HepG2 (cell line): ENCODE measurements around the gene TSPAN17. TPM values are rescaled to one million over a fixed set of nuclear protein-coding genes. Genes with fewer than 3 reads are reported as not detected.

Experiments
- ATAC-seq: fragments of 200-7000 bp; cut with Tn5 transposase; 3 replicates; pipeline ENCODE4 v1.9.1; 2020; ENCODE audit warnings: mild to moderate bottlenecking, moderate library complexity
- BruUV-seq: library from RNA; stranded (reverse); fragments of 400-500 nt; replicated peaks from 2 replicates; lab custom pipeline; 2021; lab: Mats Ljungman, UMichigan
- CTCF ChIA-PET: fragments of 300-600 bp; formaldehyde crosslinking; extraction: SDS; loops from one replicate; lab custom pipeline; 2021; ENCODE audit warnings: low total read pairs, inconsistent platforms, low intra/inter-chr PET ratio; lab: Yijun Ruan, JAX
- POLR2A ChIA-PET: fragments of 350-600 bp; sonication (Branson Sonifier 250); formaldehyde crosslinking; loops from one replicate; lab custom pipeline; 2020; ENCODE audit warnings: antibody characterized with exemption, inconsistent platforms; lab: Yijun Ruan, JAX
- DNase-seq: peaks from one replicate; pipeline ENCODE4 v3.0.0-alpha.2; 2015; ENCODE audit warnings: low spot score
- FAIRE-seq: peaks from 3 replicates; lab custom pipeline; 2011; peaks lifted over from hg19 to GRCh38; lab: Jason Lieb, UNC
- H2AFZ ChIP-seq: one replicate; pipeline ENCODE4 v1.6.1; 2011; ENCODE audit warnings: low read length, inconsistent platforms
- H3K27ac ChIP-seq: fragments of 300-600 bp; 3 replicates; pipeline ENCODE4 v1.8.0; 2011; ENCODE audit warnings: mixed run types, mild to moderate bottlenecking, mixed read lengths, low read length, inconsistent platforms; ENCODE audit not compliant: insufficient read depth; ENCODE audit errors: extremely low read length
- H3K27me3 ChIP-seq, 2 experiments: fragments of 200-600 bp in 1 of 2; 2 replicates in 1 of 2; 3 replicates in 1 of 2; pipeline versions ENCODE4 v1.6.0 to v1.8.0; 2011; ENCODE audit warnings: low read length in 2 of 2, mild to moderate bottlenecking in 2 of 2, moderate library complexity in 2 of 2, inconsistent platforms in 1 of 2; ENCODE audit not compliant: insufficient read depth in 2 of 2, control insufficient read depth in 1 of 2
- H3K36me3 ChIP-seq, 2 experiments: fragments of 200-600 bp in 1 of 2; replicated peaks in 1 of 2; 2 replicates in 1 of 2; 3 replicates in 1 of 2; pipeline versions ENCODE4 v1.5.1 to v1.8.0; 2011; ENCODE audit warnings: low read length in 2 of 2, inconsistent platforms in 1 of 2; ENCODE audit not compliant: insufficient read depth in 2 of 2, control insufficient read depth in 1 of 2
- H3K4me1 ChIP-seq: 2 replicates; pipeline ENCODE4 v1.5.1; 2012; ENCODE audit warnings: low read length, inconsistent platforms; ENCODE audit not compliant: insufficient read depth
- H3K4me2 ChIP-seq: 2 replicates; pipeline ENCODE4 v1.6.0; 2011; ENCODE audit warnings: low read depth, low read length, inconsistent platforms
- H3K4me3 ChIP-seq, 3 experiments: fragments of 200-600 bp in 1 of 3; sonication (generic), shearing (Covaris generic) in 1 of 3; replicated peaks in 1 of 3; 2 replicates each; pipeline ENCODE4 v1.5.1; 2011 to 2016; ENCODE audit warnings: low read length in 3 of 3, inconsistent platforms in 2 of 3, low read depth in 2 of 3, mild to moderate bottlenecking in 2 of 3, control low read depth in 1 of 3, mixed read lengths in 1 of 3; ENCODE audit not compliant: insufficient read depth in 1 of 3
- H3K79me2 ChIP-seq: one replicate; pipeline ENCODE4 v1.6.1; 2011; ENCODE audit warnings: low read length, inconsistent platforms; ENCODE audit not compliant: insufficient read depth
- H3K9ac ChIP-seq: 2 replicates; pipeline ENCODE4 v1.6.0; 2011; ENCODE audit warnings: mild to moderate bottlenecking, low read depth, low read length, inconsistent platforms; ENCODE audit not compliant: insufficient read depth
- H3K9me3 ChIP-seq: 2 replicates; pipeline ENCODE4 v1.5.1; 2012; ENCODE audit warnings: mild to moderate bottlenecking, low read length
- H4K20me1 ChIP-seq: 2 replicates; pipeline ENCODE4 v1.6.0; 2011; ENCODE audit warnings: inconsistent platforms, mild to moderate bottlenecking, low read length, moderate library complexity; ENCODE audit not compliant: insufficient read depth
- ATF2 ChIP-seq: sonication (generic); formaldehyde crosslinking; IDR thresholded peaks from 2 replicates; pipeline ENCODE4 v1.4.0; 2020; ENCODE audit warnings: missing genetic modification reagents
- CHCHD3 ChIP-seq: sonication (generic); formaldehyde crosslinking; IDR thresholded peaks from 2 replicates; pipeline ENCODE4 v1.8.0; 2022; ENCODE audit warnings: mild to moderate bottlenecking, missing genetic modification reagents, moderate library complexity
- HNRNPL ChIP-seq: fragments of 200-400 bp; formaldehyde crosslinking; IDR thresholded peaks from 2 replicates; pipeline ENCODE4 v1.6.1; 2017; ENCODE audit warnings: mild to moderate bottlenecking, low read depth, low read length
- NR3C1 ChIP-seq: sonication (generic); formaldehyde crosslinking; IDR thresholded peaks from 2 replicates; pipeline ENCODE4 v1.4.0; 2020; ENCODE audit warnings: missing genetic modification reagents
- PATZ1 ChIP-seq: sonication (generic); formaldehyde crosslinking; IDR thresholded peaks from 2 replicates; pipeline ENCODE4 v1.4.0; 2020; ENCODE audit warnings: missing genetic modification reagents
- REL ChIP-seq: sonication (generic); formaldehyde crosslinking; conservative IDR thresholded peaks from 2 replicates; pipeline ENCODE4 v1.8.0; 2022; ENCODE audit warnings: mild to moderate bottlenecking, missing genetic modification reagents, moderate library complexity
- RXRA ChIP-seq: sonication (generic); formaldehyde crosslinking; IDR thresholded peaks from 2 replicates; pipeline ENCODE4 v1.5.1; 2020; ENCODE audit warnings: missing genetic modification reagents
- TGIF2 ChIP-seq: IDR thresholded peaks from 2 replicates; pipeline ENCODE4 v1.6.1; 2016; ENCODE audit warnings: control low read depth, missing compliant biosample characterization
- WGBS: methylation state at CpG from one replicate; pipeline ENCODE4 v1.1.6; 2017; ENCODE audit warnings: low lambda C conversion rate; 5-methylcytosine and 5-hydroxymethylcytosine counted together
- in situ Hi-C: cut with HindIII; loops from 2 replicates; pipeline ENCODE4 v1.10.0; 2017; ENCODE audit warnings: low pct_unique_long_range_greater_than_20kb; ENCODE audit not compliant: extremely low pct_ligation_motif_present
- intact Hi-C: fragments of 100-400 bp; cut with micrococcal nuclease; formaldehyde crosslinking; loops from one replicate; pipeline ENCODE4 v1.10.0; 2022; ENCODE audit not compliant: unreplicated experiment
- polyA plus RNA-seq, 8 experiments: library from polyadenylated mRNA; depleted of rRNA in 3 of 8; stranded (reverse) in 7 of 8; unstranded in 1 of 8; fragments of >200 nt; fragmentation: Illumina TruSeq in 4 of 8; extraction: Trizol in 4 of 8; gene quantifications; 2 replicates each; pipeline versions ENCODE4 v1.2.1 to v1.2.3, GENCODE V29; 2011 to 2016; ENCODE audit warnings: low read depth in 4 of 8, missing spikeins in 1 of 8, mixed read lengths in 1 of 8; ENCODE audit not compliant: insufficient read depth in 1 of 8
- total RNA-seq, 5 experiments: library from RNA; depleted of rRNA; stranded (reverse); fragments of >200 nt; fragmentation: Illumina TruSeq; extraction: Trizol; gene quantifications; 2 replicates each; pipeline ENCODE4 v1.2.3, GENCODE V29; 2016; ENCODE audit warnings: low read depth in 1 of 5
- TF ChIP-seq, protein P1 (sequence below): sonication (generic); formaldehyde crosslinking; IDR thresholded peaks from 2 replicates; pipeline ENCODE4 v1.4.0; 2020; ENCODE audit warnings: missing genetic modification reagents
- TF ChIP-seq, protein P2 (sequence below): sonication (generic); formaldehyde crosslinking; IDR thresholded peaks from 2 replicates; pipeline ENCODE4 v1.4.0; 2020; ENCODE audit warnings: missing genetic modification reagents
- TF ChIP-seq, protein P3 (sequence below): sonication (generic); formaldehyde crosslinking; IDR thresholded peaks from 2 replicates; pipeline ENCODE4 v1.8.0; 2022; ENCODE audit warnings: mild to moderate bottlenecking, missing genetic modification reagents, borderline replicate concordance

Gene TSPAN17
- total and polyA plus RNA-seq, 2 of the 13 experiments (the other 11 are each of a cell fraction or from before 2014, with no cell fraction given), result 11.5 to 15.0 TPM

DNA sequence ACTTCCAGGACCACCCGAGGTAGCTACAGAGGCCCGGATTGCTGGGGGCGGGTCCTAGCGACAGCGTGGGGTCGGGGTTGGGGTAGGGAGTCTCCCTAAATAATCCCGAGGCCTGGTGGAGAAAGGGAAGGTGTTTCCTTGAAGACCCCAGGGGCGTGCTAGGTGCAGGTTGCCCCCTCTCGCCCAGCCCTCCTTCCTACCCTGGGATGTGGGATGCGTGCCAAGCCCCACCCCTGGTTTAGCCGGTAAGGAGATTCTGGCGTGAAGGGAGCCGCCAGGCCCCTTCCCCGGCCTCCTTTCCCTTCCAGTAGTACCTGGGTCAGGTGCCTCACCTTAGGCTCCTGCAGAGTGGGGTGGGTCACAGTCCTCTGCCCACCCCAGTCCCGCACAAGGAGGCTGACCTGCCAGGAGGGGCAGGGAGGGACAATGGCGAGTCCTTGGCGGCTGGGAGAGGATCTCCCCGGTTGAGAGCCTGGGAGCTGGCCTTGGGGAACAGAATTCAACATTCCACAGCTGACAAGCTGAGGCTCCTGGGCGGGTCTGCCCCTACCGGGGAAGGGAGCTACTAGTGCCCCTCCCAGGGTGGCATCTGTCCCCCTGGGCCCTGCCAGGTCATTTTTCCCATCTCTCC lies 674 bp downstream of the TSPAN17 start (continued):
- TF ChIP-seq PATZ1 (CRISPR knock-in tag), result no peak
- no peak for TF ChIP-seq ATF2 (CRISPR knock-in tag)
- no peak for TF ChIP-seq CHCHD3 (CRISPR knock-in tag)

GRCh38 chr5:176648474-176649194 lies 1.4 kb downstream of the TSPAN17 start:
- ChIA-PET POLR2A (no interaction called here), CTCF (no interaction called here)
- H3K9ac ChIP-seq, result peak overlapping the region; percentile 73; the same call in 1 of the 2 replicates
- DNase-seq, result no peak
- H3K4me3 ChIP-seq, result peak overlapping the region; percentile 1 to 82 (median 79); a peak in 3 of 6 replicates
- no peak for FAIRE-seq
- peaks cover 3 to 17% of the 10 kb centered on the region in 2 experiments; a peak in 4 of 5 replicates for H3K27me3 ChIP-seq
- intact Hi-C loops, result no loop called here
- ATAC-seq, result no peak
- peaks cover 21% of the 10 kb centered on the region for H3K4me1 ChIP-seq
- 71% methylated on average over 12 of the region's 15 CpGs for WGBS
- no peak overlapping the region for H3K27ac ChIP-seq
- peak overlapping the region; percentile 88 for H3K4me2 ChIP-seq
- no peaks in the 10 kb centered on the region for H3K9me3 ChIP-seq
- no TSS peak for BruUV-seq
- H4K20me1 ChIP-seq, result no peaks in the 10 kb centered on the region
- no peak overlapping the region for H2AFZ ChIP-seq
- H3K36me3 ChIP-seq, result no peaks in the 10 kb centered on the region; a peak in 1 of 5 replicates
- in situ Hi-C loops, result no loop called here
- H3K79me2 ChIP-seq, result no peaks in the 10 kb centered on the region
- 0 out of 2 replicates have a peak, but pooled peaks have one; percentile 19 for TF ChIP-seq HNRNPL
- no peak for TF ChIP-seq REL
- no peak for TF ChIP-seq NR3C1 (CRISPR knock-in tag)
- no peak for TF ChIP-seq TGIF2
- TF ChIP-seq, protein P1, sequence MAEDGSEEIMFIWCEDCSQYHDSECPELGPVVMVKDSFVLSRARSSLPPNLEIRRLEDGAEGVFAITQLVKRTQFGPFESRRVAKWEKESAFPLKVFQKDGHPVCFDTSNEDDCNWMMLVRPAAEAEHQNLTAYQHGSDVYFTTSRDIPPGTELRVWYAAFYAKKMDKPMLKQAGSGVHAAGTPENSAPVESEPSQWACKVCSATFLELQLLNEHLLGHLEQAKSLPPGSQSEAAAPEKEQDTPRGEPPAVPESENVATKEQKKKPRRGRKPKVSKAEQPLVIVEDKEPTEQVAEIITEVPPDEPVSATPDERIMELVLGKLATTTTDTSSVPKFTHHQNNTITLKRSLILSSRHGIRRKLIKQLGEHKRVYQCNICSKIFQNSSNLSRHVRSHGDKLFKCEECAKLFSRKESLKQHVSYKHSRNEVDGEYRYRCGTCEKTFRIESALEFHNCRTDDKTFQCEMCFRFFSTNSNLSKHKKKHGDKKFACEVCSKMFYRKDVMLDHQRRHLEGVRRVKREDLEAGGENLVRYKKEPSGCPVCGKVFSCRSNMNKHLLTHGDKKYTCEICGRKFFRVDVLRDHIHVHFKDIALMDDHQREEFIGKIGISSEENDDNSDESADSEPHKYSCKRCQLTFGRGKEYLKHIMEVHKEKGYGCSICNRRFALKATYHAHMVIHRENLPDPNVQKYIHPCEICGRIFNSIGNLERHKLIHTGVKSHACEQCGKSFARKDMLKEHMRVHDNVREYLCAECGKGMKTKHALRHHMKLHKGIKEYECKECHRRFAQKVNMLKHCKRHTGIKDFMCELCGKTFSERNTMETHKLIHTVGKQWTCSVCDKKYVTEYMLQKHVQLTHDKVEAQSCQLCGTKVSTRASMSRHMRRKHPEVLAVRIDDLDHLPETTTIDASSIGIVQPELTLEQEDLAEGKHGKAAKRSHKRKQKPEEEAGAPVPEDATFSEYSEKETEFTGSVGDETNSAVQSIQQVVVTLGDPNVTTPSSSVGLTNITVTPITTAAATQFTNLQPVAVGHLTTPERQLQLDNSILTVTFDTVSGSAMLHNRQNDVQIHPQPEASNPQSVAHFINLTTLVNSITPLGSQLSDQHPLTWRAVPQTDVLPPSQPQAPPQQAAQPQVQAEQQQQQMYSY (CRISPR knock-in tag), result no peak
- 0 out of 2 replicates have a peak, but pooled peaks have one; percentile 17 for TF ChIP-seq RXRA (CRISPR knock-in tag)
- TF ChIP-seq, protein P2, sequence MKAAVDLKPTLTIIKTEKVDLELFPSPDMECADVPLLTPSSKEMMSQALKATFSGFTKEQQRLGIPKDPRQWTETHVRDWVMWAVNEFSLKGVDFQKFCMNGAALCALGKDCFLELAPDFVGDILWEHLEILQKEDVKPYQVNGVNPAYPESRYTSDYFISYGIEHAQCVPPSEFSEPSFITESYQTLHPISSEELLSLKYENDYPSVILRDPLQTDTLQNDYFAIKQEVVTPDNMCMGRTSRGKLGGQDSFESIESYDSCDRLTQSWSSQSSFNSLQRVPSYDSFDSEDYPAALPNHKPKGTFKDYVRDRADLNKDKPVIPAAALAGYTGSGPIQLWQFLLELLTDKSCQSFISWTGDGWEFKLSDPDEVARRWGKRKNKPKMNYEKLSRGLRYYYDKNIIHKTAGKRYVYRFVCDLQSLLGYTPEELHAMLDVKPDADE (CRISPR knock-in tag), result no peak
- TF ChIP-seq, protein P3, sequence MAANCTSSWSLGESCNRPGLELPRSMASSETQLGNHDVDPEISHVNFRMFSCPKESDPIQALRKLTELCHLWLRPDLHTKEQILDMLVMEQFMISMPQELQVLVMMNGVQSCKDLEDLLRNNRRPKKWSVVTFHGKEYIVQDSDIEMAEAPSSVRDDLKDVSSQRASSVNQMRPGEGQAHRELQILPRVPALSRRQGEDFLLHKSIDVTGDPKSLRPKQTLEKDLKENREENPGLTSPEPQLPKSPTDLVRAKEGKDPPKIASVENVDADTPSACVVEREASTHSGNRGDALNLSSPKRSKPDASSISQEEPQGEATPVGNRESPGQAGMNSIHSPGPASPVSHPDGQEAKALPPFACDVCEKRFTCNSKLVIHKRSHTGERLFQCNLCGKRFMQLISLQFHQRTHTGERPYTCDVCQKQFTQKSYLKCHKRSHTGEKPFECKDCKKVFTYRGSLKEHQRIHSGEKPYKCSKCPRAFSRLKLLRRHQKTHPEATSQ, result no peak
